OCI-LY3 (cell line): Measurements from ENCODE around the gene CUL9.

Experiments
- H2AFZ ChIP-seq: fragments of 200-600, 300-600 bp; shearing (Covaris generic); 2 replicates; pipeline ENCODE4 v1.6.0; 2014; ENCODE audit warnings: antibody characterized with exemption, low read depth, low read length
- H3K27ac ChIP-seq: fragments of 200-600, 300-600 bp; sonication (generic); 2 replicates; pipeline ENCODE4 v1.5.1; 2014; ENCODE audit warnings: mild to moderate bottlenecking, low read length, moderate library complexity, mixed read lengths
- H3K27me3 ChIP-seq: fragments of 200-600, 300-600 bp; sonication (generic); 2 replicates; pipeline ENCODE4 v1.6.1; 2014; ENCODE audit warnings: low read depth, low read length, mixed read lengths
- H3K36me3 ChIP-seq: fragments of 200-600, 300-600 bp; sonication (generic); replicated peaks from 2 replicates; pipeline ENCODE3; 2014; ENCODE audit warnings: low read depth, low read length, mixed read lengths
- H3K4me1 ChIP-seq: fragments of 300-600, 200-600 bp; sonication (generic); 2 replicates; pipeline ENCODE4 v1.6.1; 2014; ENCODE audit warnings: low read length, mixed read lengths
- H3K4me2 ChIP-seq: fragments of 200-600, 300-600 bp; sonication (generic); 2 replicates; pipeline ENCODE4 v1.6.1; 2014; ENCODE audit warnings: low read length, mixed read lengths
- H3K4me3 ChIP-seq: fragments of 300-600, 200-600 bp; sonication (generic); 2 replicates; pipeline ENCODE4 v1.5.1; 2014; ENCODE audit warnings: antibody characterized with exemption, mild to moderate bottlenecking, low read length, moderate library complexity
- H3K79me2 ChIP-seq: fragments of 300-600, 200-600 bp; shearing (Covaris generic); 2 replicates; pipeline ENCODE4 v1.6.1; 2014; ENCODE audit warnings: mild to moderate bottlenecking, low read length, mixed read lengths
- H3K9ac ChIP-seq: fragments of 300-600, 200-600 bp; shearing (Covaris generic); 2 replicates; pipeline ENCODE4 v1.6.0; 2014; ENCODE audit warnings: mild to moderate bottlenecking, low read length, moderate library complexity
- H3K9me3 ChIP-seq: fragments of 200-600, 300-600 bp; shearing (Covaris generic); 2 replicates; pipeline ENCODE4 v1.6.1; 2014; ENCODE audit warnings: low read length, mixed read lengths; ENCODE audit not compliant: insufficient read depth
- H4K20me1 ChIP-seq: fragments of 200-600, 300-600 bp; sonication (generic); 2 replicates; pipeline ENCODE4 v1.6.1; 2016; ENCODE audit warnings: low read length, mixed read lengths; ENCODE audit not compliant: insufficient read depth
- EZH2phosphoT487 ChIP-seq: fragments of 200-600 bp; shearing (Covaris generic); IDR thresholded peaks from 2 replicates; pipeline ENCODE4 v1.6.1; 2018; ENCODE audit warnings: antibody characterized with exemption, mixed run types, low read depth
- TF ChIP-seq, protein P1 (sequence below): fragments of 200-600, 300-600 bp; sonication (generic); IDR thresholded peaks from 2 replicates; pipeline ENCODE4 v1.5.1; 2014; ENCODE audit warnings: antibody characterized with exemption, low read length, low read depth

Gene CUL9

DNA sequence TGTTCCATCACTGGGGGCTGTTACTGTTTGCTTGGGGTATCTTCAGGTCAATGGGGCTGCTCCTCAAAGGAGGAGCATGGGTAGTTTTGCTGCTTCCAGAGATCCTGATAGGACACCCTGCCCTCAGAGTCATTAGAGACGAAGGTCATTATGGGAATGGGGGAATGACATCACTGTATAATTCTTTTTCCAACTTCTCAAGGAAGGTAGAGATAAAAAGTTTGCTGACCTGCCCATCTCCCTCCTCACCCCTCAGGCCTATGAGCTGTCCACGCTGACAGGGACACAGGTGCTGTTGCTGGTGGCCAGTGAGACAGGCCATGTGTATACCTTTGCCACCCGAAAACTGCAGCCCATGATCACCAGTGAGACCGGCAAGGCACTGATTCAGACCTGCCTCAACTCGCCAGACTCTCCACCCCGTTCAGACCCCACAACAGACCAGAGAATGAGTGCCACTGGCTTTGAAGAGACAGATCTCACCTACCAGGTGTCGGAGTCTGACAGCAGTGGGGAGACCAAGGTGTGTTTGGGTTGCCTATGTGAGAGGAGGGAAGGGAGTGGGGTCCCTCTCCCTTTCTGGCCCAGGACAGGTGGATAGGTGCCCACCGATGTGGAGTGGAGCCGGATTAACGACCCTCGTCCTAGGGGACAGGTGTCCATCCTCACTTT lies 8.3 kb upstream of the CUL9 start:
- Histone ChIP-seq H3K27ac (peak overlapping the region; percentile 73), H3K79me2 (peaks cover 49% of the 10 kb centered on the region), H3K4me2 (peak overlapping the region; percentile 97), H2AFZ (no peak overlapping the region), H3K9ac (peak overlapping the region; percentile 93; the same call in 1 of the 2 replicates), H3K27me3 (no peaks in the 10 kb centered on the region), H3K9me3 (no peaks in the 10 kb centered on the region), H3K36me3 (peaks cover 38% of the 10 kb centered on the region), H3K4me3 (peak overlapping the region; percentile 86), H4K20me1 (peaks cover 33% of the 10 kb centered on the region), H3K4me1 (peaks cover 33% of the 10 kb centered on the region)
- TF ChIP-seq, protein P1, sequence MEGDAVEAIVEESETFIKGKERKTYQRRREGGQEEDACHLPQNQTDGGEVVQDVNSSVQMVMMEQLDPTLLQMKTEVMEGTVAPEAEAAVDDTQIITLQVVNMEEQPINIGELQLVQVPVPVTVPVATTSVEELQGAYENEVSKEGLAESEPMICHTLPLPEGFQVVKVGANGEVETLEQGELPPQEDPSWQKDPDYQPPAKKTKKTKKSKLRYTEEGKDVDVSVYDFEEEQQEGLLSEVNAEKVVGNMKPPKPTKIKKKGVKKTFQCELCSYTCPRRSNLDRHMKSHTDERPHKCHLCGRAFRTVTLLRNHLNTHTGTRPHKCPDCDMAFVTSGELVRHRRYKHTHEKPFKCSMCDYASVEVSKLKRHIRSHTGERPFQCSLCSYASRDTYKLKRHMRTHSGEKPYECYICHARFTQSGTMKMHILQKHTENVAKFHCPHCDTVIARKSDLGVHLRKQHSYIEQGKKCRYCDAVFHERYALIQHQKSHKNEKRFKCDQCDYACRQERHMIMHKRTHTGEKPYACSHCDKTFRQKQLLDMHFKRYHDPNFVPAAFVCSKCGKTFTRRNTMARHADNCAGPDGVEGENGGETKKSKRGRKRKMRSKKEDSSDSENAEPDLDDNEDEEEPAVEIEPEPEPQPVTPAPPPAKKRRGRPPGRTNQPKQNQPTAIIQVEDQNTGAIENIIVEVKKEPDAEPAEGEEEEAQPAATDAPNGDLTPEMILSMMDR = no peak
- no peak for TF ChIP-seq EZH2phosphoT487

DNA sequence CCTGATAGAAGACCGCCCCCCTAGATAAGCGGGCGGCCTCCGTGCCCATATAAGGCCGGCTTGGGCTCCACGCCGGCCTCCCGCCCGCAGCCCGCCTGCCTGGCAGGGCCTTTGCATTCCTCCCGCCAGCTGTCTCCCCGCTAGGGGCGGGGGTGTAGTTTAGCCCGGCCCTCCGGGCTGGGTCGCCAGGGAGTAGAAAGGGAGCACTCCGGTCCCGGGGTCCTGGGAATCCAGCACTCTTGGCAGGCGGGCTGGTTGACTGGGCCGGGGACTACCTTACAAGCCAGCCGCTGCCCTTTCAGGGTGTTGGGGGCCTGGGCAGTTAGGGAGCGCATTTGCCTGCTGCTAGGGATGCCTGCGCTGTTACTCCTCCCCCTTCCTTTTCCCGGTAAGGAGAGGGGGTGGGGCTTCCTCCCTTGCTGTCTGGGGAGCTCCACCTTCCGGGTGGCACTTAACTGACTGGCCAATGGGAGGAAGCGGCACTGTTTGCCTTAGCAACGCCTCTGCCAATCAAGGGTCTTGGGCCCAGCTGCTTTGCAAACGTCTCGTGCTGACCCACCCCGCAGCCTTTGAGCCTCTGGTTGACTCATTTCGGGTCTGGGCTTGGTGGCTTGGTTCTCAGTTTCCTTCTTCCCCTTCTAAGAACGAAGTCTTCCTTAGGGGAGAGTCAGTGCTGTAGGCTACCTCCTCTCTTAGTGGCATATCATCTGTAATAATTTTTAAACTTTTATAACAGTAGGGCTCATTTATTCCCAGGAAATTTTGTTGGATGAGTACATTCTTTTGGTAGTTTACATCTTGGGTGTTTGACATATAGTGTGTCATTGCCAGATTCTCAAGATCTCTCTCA lies 7.5 kb upstream of the CUL9 start:
- Histone ChIP-seq H2AFZ (no peak overlapping the region), H3K4me2 (peak overlapping the region; percentile 97), H3K27ac (peak overlapping the region; percentile 78), H3K27me3 (no peaks in the 10 kb centered on the region), H3K36me3 (peaks cover 46% of the 10 kb centered on the region), H3K9me3 (no peaks in the 10 kb centered on the region), H3K4me1 (peaks cover 33% of the 10 kb centered on the region), H3K4me3 (peak overlapping the region; percentile 86), H3K79me2 (peaks cover 49% of the 10 kb centered on the region), H3K9ac (peak overlapping the region; percentile 93), H4K20me1 (peaks cover 33% of the 10 kb centered on the region)
- TF ChIP-seq, protein P1 = no peak
- TF ChIP-seq EZH2phosphoT487 = no peak

DNA sequence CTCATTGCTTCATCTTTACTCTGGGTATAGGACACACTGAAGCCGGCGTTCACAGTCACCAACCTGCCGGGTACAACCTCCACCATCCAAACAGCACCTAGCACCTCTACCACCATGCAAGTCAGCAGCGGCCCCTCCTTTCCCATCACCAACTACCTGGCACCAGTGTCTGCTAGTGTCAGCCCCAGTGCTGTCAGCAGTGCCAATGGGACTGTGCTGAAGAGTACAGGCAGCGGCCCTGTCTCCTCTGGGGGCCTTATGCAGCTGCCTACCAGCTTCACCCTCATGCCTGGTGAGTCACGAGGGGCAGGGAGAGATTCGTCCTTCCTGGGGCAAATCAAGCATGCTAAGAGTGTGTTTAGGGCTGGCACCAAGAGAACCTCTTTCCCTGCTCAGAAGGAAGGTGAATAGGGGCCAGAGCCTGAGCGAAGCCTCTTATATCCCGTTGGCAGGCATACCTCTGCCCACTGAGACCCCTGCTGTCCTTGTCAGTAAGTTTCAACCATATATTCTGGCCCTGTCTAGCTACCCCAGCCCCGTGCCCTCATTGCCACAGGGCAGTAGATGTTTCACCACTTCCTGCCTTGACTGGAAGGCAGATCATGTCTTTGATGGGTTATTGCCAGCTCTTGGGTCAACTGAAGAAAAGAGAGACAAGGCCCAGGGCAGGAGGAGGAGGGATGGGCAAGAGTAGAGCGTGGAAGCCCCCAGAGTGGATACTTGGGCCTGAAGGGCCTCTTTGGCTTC lies 6.1 kb upstream of the CUL9 start:
- peaks cover 46% of the 10 kb centered on the region for H3K36me3 ChIP-seq
- no peak overlapping the region; the same call in 1 of the 2 replicates for H3K4me2 ChIP-seq
- no peak overlapping the region for H3K27ac ChIP-seq

More for the DNA sequence above, 6.1 kb upstream of the CUL9 start:
- H3K27me3 ChIP-seq = no peaks in the 10 kb centered on the region
- no peaks in the 10 kb centered on the region for H3K9me3 ChIP-seq
- H4K20me1 ChIP-seq = peaks cover 33% of the 10 kb centered on the region
- no peak overlapping the region for H3K9ac ChIP-seq
- H3K79me2 ChIP-seq = peaks cover 49% of the 10 kb centered on the region
- no peak overlapping the region for H3K4me3 ChIP-seq
- H2AFZ ChIP-seq = no peak overlapping the region
- H3K4me1 ChIP-seq = peaks cover 28% of the 10 kb centered on the region
- TF ChIP-seq, protein P1 = no peak
- TF ChIP-seq EZH2phosphoT487 = no peak
